ENCODE results near the gene FAM81A.

- TF ChIP-seq, protein P1, sequence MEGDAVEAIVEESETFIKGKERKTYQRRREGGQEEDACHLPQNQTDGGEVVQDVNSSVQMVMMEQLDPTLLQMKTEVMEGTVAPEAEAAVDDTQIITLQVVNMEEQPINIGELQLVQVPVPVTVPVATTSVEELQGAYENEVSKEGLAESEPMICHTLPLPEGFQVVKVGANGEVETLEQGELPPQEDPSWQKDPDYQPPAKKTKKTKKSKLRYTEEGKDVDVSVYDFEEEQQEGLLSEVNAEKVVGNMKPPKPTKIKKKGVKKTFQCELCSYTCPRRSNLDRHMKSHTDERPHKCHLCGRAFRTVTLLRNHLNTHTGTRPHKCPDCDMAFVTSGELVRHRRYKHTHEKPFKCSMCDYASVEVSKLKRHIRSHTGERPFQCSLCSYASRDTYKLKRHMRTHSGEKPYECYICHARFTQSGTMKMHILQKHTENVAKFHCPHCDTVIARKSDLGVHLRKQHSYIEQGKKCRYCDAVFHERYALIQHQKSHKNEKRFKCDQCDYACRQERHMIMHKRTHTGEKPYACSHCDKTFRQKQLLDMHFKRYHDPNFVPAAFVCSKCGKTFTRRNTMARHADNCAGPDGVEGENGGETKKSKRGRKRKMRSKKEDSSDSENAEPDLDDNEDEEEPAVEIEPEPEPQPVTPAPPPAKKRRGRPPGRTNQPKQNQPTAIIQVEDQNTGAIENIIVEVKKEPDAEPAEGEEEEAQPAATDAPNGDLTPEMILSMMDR (IDR thresholded peaks at IDR 0.05) = no peak
- no peak for TF ChIP-seq POLR2A (IDR thresholded peaks at IDR 0.05)
Observed at GRCh38 chr15:59565299-59565698, 127.3 kb downstream of the FAM81A start.

Data from uterus (tissue), 2 donors.